HFF-Myc (cell line): Measurements from ENCODE around the gene CRPPA.

Experiments used
- DNase-seq: peaks from one replicate; pipeline ENCODE4 v3.0.0-alpha.2; 2011; ENCODE audit warnings: low read depth; ENCODE audit errors: extremely low read depth
- H3K4me3 ChIP-seq: replicated peaks from 2 replicates; pipeline ENCODE4 v1.5.1; 2011; ENCODE audit warnings: low read depth, mild to moderate bottlenecking, control low read depth, low read length
- TF ChIP-seq, protein P1 (sequence below): IDR thresholded peaks from 2 replicates; pipeline ENCODE4 v1.5.1; 2012; ENCODE audit warnings: mild to moderate bottlenecking, low read depth, low read length, control low read depth; ENCODE audit errors: missing control alignments

CRPPA gene

DNA sequence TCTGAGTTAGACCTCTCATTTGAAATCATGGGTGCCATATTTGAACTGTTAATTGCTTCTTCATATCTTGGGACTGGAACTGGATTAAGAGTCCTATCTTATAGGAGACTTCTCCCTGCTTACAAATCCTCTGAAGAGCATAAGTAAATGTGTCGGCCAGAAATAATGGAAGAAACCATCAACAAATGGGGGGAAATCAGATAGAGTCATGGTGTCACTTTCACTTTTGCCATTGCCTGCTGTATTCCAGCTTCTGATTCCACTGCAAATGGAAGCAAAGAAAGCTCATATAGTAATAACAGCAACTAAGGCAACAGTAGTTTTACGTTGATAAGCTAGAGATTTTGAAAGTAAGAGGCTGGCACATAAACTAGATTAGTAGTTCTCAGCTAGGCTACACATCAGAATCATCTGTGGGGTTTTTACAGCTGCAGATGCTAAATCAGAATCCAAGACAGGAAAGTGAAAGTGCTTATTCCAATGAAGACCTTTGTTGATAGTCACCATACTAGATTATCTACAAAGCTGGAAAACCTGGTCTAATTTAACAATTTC, 12.3 kb upstream of the CRPPA start:
- no peak overlapping the region for H3K4me3 ChIP-seq
- DNase-seq, result no peak
- TF ChIP-seq, protein P1, sequence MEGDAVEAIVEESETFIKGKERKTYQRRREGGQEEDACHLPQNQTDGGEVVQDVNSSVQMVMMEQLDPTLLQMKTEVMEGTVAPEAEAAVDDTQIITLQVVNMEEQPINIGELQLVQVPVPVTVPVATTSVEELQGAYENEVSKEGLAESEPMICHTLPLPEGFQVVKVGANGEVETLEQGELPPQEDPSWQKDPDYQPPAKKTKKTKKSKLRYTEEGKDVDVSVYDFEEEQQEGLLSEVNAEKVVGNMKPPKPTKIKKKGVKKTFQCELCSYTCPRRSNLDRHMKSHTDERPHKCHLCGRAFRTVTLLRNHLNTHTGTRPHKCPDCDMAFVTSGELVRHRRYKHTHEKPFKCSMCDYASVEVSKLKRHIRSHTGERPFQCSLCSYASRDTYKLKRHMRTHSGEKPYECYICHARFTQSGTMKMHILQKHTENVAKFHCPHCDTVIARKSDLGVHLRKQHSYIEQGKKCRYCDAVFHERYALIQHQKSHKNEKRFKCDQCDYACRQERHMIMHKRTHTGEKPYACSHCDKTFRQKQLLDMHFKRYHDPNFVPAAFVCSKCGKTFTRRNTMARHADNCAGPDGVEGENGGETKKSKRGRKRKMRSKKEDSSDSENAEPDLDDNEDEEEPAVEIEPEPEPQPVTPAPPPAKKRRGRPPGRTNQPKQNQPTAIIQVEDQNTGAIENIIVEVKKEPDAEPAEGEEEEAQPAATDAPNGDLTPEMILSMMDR, result no peak

DNA sequence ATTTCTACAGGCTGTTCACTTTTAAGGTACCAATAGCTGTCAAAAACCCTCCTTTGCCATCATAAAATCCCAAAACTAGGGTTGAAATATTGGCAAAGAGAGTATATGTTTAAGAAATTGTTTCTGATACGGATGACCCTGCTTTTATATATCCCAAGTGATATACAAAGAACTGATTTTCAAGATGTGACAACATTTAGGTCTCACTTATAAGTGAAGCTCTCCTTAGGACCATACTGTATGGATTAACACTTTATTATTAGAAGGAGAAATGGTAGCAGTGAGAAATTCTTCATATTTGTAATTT, 11.0 kb upstream of the CRPPA start:
- no peak overlapping the region for H3K4me3 ChIP-seq
- DNase-seq, result no peak
- TF ChIP-seq, protein P1, result no peak

DNA sequence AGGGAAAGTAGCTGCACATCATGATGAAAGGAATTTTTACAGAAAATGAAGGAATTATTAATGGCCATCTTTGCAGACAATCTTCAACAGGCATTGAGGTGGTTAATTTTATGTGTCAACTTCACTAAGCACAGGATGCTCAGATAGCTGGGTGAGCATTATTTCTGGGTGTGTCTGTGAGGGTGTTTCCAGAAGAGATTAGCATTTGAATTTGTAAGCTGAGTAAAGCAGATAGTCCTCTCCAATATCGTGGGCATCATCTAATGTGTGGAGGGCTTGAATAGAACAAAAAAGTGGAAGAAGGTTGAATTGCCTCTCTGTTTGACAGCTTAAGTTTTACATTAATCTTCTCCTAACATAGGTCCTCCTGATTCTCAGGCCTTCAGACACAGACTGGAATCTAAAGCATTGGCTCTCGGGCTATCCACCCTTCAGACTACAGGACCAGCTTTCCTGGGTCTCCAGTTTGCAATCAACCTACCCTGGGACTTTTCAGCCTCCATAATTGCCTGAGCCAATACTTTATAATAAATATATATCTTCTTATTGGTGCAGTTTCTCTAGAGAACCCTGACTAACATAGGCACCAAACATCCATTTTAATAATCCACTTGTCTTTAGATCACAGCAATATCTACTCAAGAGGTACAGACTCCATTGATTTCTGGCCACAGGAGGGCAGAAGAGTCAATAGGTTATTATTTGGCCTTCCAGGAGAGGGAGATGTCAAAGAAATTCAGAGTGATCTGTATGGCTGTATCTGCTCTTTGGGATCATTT, 10.5 kb upstream of the CRPPA start:
- DNase-seq, result no peak
- TF ChIP-seq, protein P1, result peak; percentile 38
- no peak overlapping the region for H3K4me3 ChIP-seq

DNA sequence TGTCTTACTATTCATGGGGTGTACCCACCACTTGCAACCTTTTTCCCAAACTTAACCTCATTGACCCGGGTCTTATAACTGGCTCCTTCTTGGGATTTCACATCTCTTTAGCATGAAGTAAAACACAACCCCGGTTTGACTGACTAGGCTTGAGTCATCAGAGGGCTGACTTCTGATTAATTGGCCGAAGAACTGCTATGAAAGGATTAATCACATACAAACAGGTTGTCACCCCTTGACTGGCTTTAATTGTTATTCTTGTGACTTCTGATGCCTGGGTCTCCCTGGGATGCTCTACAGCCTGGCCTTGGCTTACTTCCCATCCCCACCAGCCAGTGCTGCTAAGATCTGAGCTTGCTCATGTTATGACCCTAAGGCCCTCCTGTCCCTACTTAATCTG, 8.8 kb upstream of the CRPPA start:
- no peak for DNase-seq
- TF ChIP-seq, protein P1, result no peak
- H3K4me3 ChIP-seq, result no peak overlapping the region

DNA sequence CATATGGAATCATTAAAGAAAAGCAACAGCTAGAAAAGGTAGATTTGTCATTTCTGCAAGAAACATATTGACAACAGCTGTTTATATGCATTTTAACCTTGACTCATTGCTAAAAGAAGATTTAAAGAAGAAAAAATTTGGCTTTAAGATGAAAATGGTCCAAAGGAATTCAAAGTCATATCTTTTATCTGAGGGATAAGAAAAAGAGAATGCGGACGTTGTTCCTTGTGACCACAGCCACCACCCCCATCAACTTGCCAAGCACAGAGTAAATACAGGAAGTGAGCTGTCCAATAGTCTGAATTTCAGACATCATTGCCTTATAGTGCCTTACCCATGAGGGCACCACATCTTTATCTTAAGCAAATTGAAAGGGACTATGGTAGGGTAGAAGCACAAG, 7.3 kb upstream of the CRPPA start:
- no peak overlapping the region for H3K4me3 ChIP-seq
- TF ChIP-seq, protein P1, result no peak
- peak; percentile 73 for DNase-seq

DNA sequence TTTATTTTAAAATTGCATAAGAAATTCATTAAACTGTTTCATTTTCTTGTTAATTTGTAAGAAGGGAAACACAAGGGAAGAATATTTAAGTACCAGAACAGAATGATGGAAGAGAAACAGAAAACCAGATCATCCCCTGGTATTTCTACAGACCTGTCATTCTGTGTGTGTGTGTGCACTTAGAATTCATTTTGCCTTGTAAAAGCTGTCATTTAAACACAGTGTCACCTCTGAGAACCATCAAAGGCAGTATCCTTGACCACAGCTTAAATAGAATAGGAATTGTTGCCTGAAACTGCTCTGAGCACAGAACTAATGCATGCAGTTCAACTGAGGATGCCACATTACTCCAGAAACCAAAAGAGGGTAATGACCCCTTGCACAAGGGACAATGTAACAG, 6.8 kb upstream of the CRPPA start:
- H3K4me3 ChIP-seq, result no peak overlapping the region
- TF ChIP-seq, protein P1, result no peak
- no peak for DNase-seq
